Measurements from ENCODE around the gene TBC1D14. TPM values are rescaled to one million over a fixed set of nuclear protein-coding genes. Genes with fewer than 3 reads are reported as not detected.

The TBC1D14 gene
- total RNA-seq, 1 experiment from 2014 or later, result 50.2 TPM

- H4K8ac ChIP-seq (replicated peaks; ENCODE audit: insufficient read length, low read depth, low read length), result no peak overlapping the region
- H3K18ac ChIP-seq (ENCODE audit: insufficient read length, low read depth, low read length), result no peak overlapping the region
- no peak overlapping the region for H2BK20ac ChIP-seq (ENCODE audit: low read depth, low read length, poor library complexity, severe bottlenecking)
- no peak overlapping the region for H2AFZ ChIP-seq (ENCODE audit: low read length)
- no peaks in the 10 kb centered on the region for H3K27me3 ChIP-seq (ENCODE audit: insufficient read depth, low read length)
- no peak overlapping the region for H2BK5ac ChIP-seq (ENCODE audit: insufficient read length, low read length)
- H3K4ac ChIP-seq (ENCODE audit: low read depth, low read length), result no peak overlapping the region
- peaks cover 5% of the 10 kb centered on the region; the same call in 1 of the 2 replicates for H3K4me1 ChIP-seq (ENCODE audit: insufficient read depth, low read length)
- H4K20me1 ChIP-seq (ENCODE audit: control insufficient read depth, insufficient read depth, insufficient read length), result peaks cover 4% of the 10 kb centered on the region
- peaks cover 5% of the 10 kb centered on the region for H3K79me1 ChIP-seq (ENCODE audit: insufficient read depth, low read depth, low read length, poor library complexity, severe bottlenecking)
- H3K14ac ChIP-seq (ENCODE audit: insufficient read depth, low read length), result no peak overlapping the region
- no peak overlapping the region for H3K9ac ChIP-seq (ENCODE audit: extremely low read depth, insufficient read length, low read length)
- no peak for TF ChIP-seq CTCF (conservative IDR thresholded peaks at IDR 0.05)
- H3K23ac ChIP-seq (ENCODE audit: insufficient read length, low read depth, low read length), result no peak overlapping the region
- no peaks in the 10 kb centered on the region; a peak in 2 of 7 replicates for H3K36me3 Mint-ChIP-seq (ENCODE audit: insufficient read depth in 1 of 3, low read depth in 3 of 3)
- H3K9me3 ChIP-seq (ENCODE audit: control insufficient read depth, low read depth, low read length), result no peaks in the 10 kb centered on the region
- no peak overlapping the region for H2BK15ac ChIP-seq (ENCODE audit: low read depth, low read length)
- H2AK5ac ChIP-seq (ENCODE audit: insufficient read length, low read length), result no peak overlapping the region
- H2BK12ac ChIP-seq (ENCODE audit: insufficient read length, low read depth, low read length), result no peak overlapping the region
- H3K23me2 ChIP-seq (ENCODE audit: insufficient read length, low read depth, low read length, poor library complexity, severe bottlenecking), result peaks cover 6% of the 10 kb centered on the region
- no peaks in the 10 kb centered on the region for H3K9me3 Mint-ChIP-seq
- H4K91ac ChIP-seq (ENCODE audit: insufficient read length, low read depth, low read length), result no peak overlapping the region
- no peak overlapping the region for H3K27ac ChIP-seq (ENCODE audit: insufficient read length, low read depth, low read length)
- no peak overlapping the region for H2BK120ac ChIP-seq (ENCODE audit: low read depth, low read length, poor library complexity, severe bottlenecking)
- H3T11ph ChIP-seq (ENCODE audit: low read length), result no peak overlapping the region
- H3K27ac Mint-ChIP-seq, result no peak overlapping the region
- no peak overlapping the region for H3K56ac ChIP-seq (ENCODE audit: insufficient read length, low read depth, low read length)
- no peak for DNase-seq
- no peak overlapping the region for H4K5ac ChIP-seq (ENCODE audit: insufficient read length, low read depth, low read length)
- H3K4me3 Mint-ChIP-seq, result peak overlapping the region in 1 of 2 experiments; percentile 10; a peak in 1 of 5 replicates
- H3K4me2 ChIP-seq (ENCODE audit: insufficient read depth, insufficient read length, low read length), result no peak overlapping the region
- 100% methylated on average over 1 of the region's 13 CpGs for WGBS (ENCODE audit: extremely low coverage, insufficient read length, low lambda C conversion rate)
- H3K27me3 Mint-ChIP-seq (ENCODE audit: low read depth), result no peaks in the 10 kb centered on the region
- peaks cover 38% of the 10 kb centered on the region in 2 experiments for H3K4me1 Mint-ChIP-seq
- H3K79me2 ChIP-seq (ENCODE audit: insufficient read depth, low read length), result peaks cover 13% of the 10 kb centered on the region; the same call in 1 of the 2 replicates
These were observed 75.2 kb downstream of the TBC1D14 start for GRCh38 chr4:6984612-6985425.
